ENCODE results near the gene GLOD4.
"Not testable (repeated sequence)": the region's sequence is repeated elsewhere in the genome, so short reads cannot be mapped to it uniquely, and the experiment has no call there.

Gene GLOD4

DNA sequence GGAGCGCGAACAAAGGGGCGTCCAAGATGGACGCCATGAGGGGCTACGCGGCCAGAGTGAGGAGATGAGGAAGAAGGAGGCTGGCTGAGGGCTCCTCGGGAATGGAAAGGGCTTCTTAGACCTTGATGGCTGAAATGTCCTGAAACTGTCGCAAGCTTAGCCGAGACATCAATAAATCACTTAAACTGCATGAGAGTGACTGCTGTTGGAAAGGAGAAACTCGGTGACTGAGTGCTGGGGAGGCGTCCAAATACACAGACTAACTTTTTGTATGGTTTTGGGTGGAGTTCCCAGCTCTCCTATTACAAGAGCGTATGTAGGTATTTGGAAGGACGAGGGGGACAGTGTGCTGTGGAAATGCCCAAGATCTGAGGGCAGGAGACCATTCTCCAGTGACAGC lies 28.7 kb downstream of the GLOD4 start:
- TF ChIP-seq, protein P1, sequence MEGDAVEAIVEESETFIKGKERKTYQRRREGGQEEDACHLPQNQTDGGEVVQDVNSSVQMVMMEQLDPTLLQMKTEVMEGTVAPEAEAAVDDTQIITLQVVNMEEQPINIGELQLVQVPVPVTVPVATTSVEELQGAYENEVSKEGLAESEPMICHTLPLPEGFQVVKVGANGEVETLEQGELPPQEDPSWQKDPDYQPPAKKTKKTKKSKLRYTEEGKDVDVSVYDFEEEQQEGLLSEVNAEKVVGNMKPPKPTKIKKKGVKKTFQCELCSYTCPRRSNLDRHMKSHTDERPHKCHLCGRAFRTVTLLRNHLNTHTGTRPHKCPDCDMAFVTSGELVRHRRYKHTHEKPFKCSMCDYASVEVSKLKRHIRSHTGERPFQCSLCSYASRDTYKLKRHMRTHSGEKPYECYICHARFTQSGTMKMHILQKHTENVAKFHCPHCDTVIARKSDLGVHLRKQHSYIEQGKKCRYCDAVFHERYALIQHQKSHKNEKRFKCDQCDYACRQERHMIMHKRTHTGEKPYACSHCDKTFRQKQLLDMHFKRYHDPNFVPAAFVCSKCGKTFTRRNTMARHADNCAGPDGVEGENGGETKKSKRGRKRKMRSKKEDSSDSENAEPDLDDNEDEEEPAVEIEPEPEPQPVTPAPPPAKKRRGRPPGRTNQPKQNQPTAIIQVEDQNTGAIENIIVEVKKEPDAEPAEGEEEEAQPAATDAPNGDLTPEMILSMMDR (IDR thresholded peaks at IDR 0.05; ENCODE audit: control insufficient read depth, extremely low read depth, insufficient read depth): no peak
- no peak for DNase-seq (ENCODE audit: low read depth)
- no peak overlapping the region for H3K4me3 ChIP-seq (ENCODE audit: low read depth, low read length)

DNA sequence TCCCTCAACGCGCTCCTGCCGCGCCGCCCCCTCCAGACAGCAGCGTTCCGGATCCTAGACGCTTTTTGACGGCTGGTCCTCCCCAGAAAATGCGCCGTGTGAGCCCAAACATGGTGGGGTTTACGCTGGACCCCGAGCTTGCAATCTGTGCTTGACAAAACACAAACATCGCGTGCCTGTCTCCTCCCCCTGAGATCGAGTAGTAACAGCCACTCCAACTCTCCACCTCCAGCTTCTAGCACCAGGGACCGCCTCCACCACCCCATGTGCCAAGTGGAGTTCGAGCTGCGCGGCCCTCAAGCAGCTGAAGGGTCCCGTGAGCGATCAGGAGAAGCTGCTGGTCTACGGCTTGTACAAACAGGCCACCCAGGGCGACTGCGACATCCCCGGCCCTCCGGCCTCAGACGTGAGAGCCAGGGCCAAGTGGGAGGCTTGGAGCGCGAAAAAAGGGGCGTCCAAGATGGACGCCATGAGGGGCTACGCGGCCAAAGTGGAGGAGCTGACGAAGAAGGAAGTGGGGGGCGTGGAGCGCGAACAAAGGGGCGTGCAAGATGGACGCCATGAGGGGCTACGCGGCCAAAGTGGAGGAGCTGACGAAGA lies 29.4 kb downstream of the GLOD4 start:
- TF ChIP-seq, protein P1 (IDR thresholded peaks at IDR 0.05; ENCODE audit: control insufficient read depth, extremely low read depth, insufficient read depth): no peak
- peak; percentile 42 for DNase-seq (ENCODE audit: low read depth)
- peak overlapping the region; percentile 86 for H3K4me3 ChIP-seq (ENCODE audit: low read depth, low read length)

DNA sequence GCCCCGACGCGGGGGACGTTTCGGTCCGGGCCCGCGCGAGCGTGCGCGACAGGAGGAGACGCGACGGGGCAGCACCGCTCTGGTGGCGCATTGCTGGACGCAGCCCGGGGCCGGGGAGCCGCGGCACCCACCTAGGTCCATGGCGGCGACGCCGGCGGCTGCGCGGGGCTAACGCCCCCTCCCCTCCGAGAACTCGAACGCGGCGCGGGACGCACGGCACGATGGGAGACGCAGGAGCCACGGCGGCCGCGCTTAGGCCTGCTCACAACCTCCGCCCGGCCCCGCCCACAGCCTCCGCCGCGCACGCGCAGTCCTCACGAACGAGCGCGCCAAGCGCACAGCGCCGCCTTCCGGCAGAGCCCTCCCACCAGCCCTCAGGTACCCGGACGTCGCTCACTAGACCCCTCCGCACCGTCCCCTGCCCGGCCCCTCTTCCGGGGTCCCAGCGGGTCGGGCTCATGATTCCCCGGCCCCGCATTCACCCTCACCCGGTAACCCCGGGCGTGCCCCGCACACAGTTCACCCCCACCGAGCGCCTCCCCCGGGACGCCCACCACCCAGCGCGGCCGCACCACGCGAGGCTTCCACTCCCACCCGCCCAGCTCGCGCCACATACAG lies 30.0 kb downstream of the GLOD4 start, which contains the start of gene GEMIN4:
TSS of gene GEMIN4 (minus strand) at position 263 of the 618 bp plus-strand sequence. CDS start at position 141, 122 bp downstream.
- H3K4me3 ChIP-seq (ENCODE audit: low read depth, low read length): peak within 1 kb of the TSS; percentile 86
- TF ChIP-seq, protein P1 (IDR thresholded peaks at IDR 0.05; ENCODE audit: control insufficient read depth, extremely low read depth, insufficient read depth): peak; percentile 92
- peak; percentile 54 for DNase-seq (ENCODE audit: low read depth)

DNA sequence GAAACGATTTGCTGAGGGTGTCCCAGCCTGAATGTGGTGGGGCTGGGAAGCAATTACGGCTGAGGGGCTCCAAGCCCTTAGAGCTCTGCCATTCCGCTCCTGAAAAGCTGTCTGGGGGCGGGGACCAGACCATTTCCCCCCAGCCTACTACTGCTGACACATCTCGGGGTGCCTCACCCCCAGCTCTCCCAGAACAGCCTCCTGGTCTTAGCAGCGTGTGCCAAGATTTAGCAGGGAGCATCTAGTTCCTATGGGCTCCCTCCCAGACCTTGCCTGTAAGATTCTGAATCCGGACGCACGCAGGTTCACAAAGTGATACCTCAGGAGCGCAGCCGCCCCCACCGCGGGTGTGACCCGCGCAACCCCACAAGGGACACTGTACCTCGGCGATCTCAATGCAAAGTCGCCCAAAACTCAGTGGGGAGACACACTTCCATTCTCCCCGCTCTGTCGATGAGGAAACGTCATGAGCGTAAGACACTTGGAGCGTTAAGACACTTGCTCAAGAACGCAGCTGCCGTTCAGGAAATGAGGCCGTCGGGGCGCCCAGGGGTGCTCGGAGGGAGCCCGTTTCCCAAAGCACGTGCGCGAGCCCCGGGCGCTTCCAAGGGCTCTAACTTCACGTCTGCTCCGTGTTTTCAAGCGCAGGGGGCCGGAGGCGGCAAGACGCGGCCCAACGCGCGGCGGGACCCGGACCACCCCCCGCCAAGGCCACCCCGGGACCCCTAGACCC lies 30.6 kb downstream of the GLOD4 start:
- TF ChIP-seq, protein P1 (IDR thresholded peaks at IDR 0.05; ENCODE audit: control insufficient read depth, extremely low read depth, insufficient read depth): no peak
- DNase-seq (ENCODE audit: low read depth): no peak
- H3K4me3 ChIP-seq (ENCODE audit: low read depth, low read length): peak overlapping the region; percentile 86

DNA sequence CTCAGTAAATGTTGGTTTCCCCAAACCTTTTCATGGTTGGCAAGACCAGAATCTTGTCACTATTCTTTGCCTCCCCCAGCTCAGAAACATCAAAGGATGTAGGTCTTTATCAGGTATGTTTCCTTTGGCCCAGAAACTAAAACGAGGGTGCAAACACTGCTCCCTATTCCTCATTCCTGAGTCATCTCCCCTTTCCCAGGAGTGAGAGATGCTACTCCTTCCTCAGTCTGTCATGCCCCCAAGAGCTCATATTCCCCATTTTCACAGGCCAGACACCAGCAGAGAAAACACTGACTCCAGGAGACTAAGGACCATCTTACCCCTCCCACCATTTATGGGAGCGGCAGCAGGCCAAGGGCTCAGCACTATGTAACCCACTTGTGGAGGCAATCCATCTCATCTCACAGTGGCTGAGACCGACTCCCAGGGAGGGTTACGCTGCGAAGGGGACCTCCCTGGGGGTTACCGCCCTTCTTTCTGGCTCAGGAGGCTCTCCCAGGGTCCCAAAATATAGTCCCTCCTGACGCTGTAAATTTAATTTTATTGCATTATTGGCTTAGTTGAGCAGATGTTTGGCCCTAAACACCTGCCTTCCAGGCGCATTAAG lies 31.5 kb downstream of the GLOD4 start:
- TF ChIP-seq, protein P1 (IDR thresholded peaks at IDR 0.05; ENCODE audit: control insufficient read depth, extremely low read depth, insufficient read depth): no peak
- DNase-seq (ENCODE audit: low read depth): no peak
- H3K4me3 ChIP-seq (ENCODE audit: low read depth, low read length): peak overlapping the region; percentile 86

DNA sequence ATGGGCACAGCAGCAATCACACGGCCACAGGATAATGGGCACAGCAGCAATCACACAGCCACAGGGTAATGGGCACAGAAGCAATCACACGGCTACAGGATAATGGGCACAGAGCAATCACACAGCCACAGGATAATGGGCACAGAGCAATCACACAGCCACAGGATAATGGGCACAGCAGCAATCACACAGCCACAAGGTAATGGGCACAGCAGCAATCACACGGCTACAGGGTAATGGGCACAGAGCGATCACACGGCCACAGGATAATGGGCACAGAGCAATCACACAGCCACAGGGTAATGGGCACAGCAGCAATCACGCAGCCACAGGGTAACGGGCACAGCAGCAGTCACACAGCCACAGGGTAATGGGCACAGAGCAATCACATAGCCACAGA lies 32.7 kb downstream of the GLOD4 start:
- not testable (repeated sequence) for DNase-seq (ENCODE audit: low read depth); H3K4me3 ChIP-seq (ENCODE audit: low read depth, low read length)

DNA sequence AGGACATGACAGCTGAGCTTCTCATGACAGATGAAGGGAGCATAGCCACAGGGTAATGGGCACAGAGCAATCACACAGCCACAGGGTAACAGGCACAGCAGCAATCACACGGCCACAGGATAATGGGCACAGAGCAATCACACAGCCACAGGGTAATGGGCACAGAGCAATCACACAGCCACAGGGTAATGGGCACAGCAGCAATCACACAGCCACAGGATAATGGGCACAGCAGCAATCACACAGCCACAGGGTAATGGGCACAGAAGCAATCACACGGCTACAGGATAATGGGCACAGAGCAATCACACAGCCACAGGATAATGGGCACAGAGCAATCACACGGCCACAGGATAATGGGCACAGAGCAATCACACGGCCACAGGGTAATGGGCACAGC lies 33.5 kb downstream of the GLOD4 start:
- DNase-seq (ENCODE audit: low read depth); H3K4me3 ChIP-seq (ENCODE audit: low read depth, low read length): not testable (repeated sequence)

Data from LNCaP clone FGC (cell line).